EL (cell line): ENCODE data around the gene NDFIP2.
A peak's percentile ranks its signal among the peaks of the same experiment; 100 is the strongest.

Experiments used
- DNase-seq: peaks from one replicate; pipeline ENCODE4 v3.0.0-alpha.2; 2016

Gene NDFIP2

GRCh38 chr13:79459906-79460305 is 21.0 kb upstream of the NDFIP2 start:
- DNase-seq = no peak

GRCh38 chr13:79462895-79463294 is 18.1 kb upstream of the NDFIP2 start:
- no peak for DNase-seq

GRCh38 chr13:79463604-79464003 is 17.4 kb upstream of the NDFIP2 start:
- DNase-seq = no peak

GRCh38 chr13:79466872-79467271 is 14.1 kb upstream of the NDFIP2 start:
- no peak for DNase-seq

GRCh38 chr13:79468402-79468801 is 12.6 kb upstream of the NDFIP2 start:
- DNase-seq = no peak

GRCh38 chr13:79468819-79469218 is 12.1 kb upstream of the NDFIP2 start:
- DNase-seq = no peak

- no peak for DNase-seq
Measured at GRCh38 chr13:79469608-79470007, 11.3 kb upstream of the NDFIP2 start.

- no peak for DNase-seq
Measured at GRCh38 chr13:79470666-79471065, 10.3 kb upstream of the NDFIP2 start.

GRCh38 chr13:79475569-79475968 is 5.4 kb upstream of the NDFIP2 start:
- DNase-seq = no peak

- no peak for DNase-seq
Measured at GRCh38 chr13:79477968-79478367, 3.0 kb upstream of the NDFIP2 start.

- DNase-seq = no peak
Measured at GRCh38 chr13:79479882-79480281, 1.1 kb upstream of the NDFIP2 start.

- no peak for DNase-seq
Measured at GRCh38 chr13:79481685-79482052, 714 bp downstream of the NDFIP2 start.

GRCh38 chr13:79482281-79482970 is 1.5 kb downstream of the NDFIP2 start:
- DNase-seq = peak; percentile 31

- DNase-seq = peak; percentile 85
Measured at GRCh38 chr13:79483086-79483706, 2.2 kb downstream of the NDFIP2 start.

- peak; percentile 94 for DNase-seq
Measured at GRCh38 chr13:79485014-79485811, 4.3 kb downstream of the NDFIP2 start.

- no peak for DNase-seq
Measured at GRCh38 chr13:79486433-79487188, 5.7 kb downstream of the NDFIP2 start.

- DNase-seq = no peak
Measured at GRCh38 chr13:79490326-79490725, 9.4 kb downstream of the NDFIP2 start.

GRCh38 chr13:79490824-79491223 is 9.9 kb downstream of the NDFIP2 start:
- DNase-seq = peak; percentile 40

- DNase-seq = peak; percentile 83
Measured at GRCh38 chr13:79491715-79492114, 10.8 kb downstream of the NDFIP2 start.

- peak; percentile 40 for DNase-seq
Measured at GRCh38 chr13:79492313-79492798, 11.4 kb downstream of the NDFIP2 start.

- DNase-seq = no peak
Measured at GRCh38 chr13:79492918-79493594, 12.1 kb downstream of the NDFIP2 start.

- DNase-seq = no peak
Measured at GRCh38 chr13:79496188-79496587, 15.2 kb downstream of the NDFIP2 start.
